NCI-H1694 (cell line): ENCODE results near the gene CTSC.

Source experiments
- DNase-seq: peaks from one replicate; lab custom pipeline; 2025; lab: John Stamatoyannopoulos, UW

Gene CTSC

DNA sequence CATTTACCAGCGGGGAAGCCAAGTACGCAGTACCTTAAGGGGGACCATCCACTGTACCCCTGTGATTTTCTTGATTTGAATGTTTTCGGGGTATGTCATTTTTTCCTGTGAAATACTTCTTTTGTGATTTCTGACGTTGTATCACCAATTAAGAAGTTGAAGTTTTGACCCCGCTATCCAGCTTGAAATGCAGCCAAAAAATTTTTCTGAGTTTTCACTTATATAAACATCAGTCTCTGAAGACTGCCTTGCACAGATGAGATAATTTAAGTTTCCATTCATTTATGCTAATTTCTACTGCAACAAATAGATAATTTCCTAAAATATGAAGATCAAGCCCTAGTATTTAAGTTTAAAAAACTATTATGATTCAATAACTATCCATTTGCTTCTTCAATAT lies 20.0 kb downstream of the CTSC start:
- no peak for DNase-seq

DNA sequence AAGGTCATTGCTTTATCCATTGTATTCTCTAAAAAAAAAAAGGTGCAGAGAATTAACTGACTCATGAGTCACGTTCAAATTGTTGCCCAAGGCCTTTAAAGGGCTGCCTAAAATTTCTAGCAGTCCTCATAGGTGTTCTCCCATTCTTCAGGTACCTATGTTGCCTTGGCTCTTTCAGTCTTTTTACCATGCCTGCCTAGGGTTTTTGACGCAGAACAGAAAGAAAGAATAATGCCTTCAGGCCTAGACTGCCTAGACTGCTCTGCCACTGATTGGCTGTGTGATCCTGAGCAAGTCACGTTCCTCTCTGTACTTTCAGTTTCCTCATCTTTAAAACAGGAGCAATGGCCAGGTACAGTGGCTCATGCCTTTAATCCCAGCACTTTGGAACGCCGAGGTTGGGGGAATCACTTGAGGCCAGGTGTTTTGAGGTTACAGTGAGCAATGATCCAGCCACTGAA lies 21.5 kb downstream of the CTSC start:
- DNase-seq: no peak

DNA sequence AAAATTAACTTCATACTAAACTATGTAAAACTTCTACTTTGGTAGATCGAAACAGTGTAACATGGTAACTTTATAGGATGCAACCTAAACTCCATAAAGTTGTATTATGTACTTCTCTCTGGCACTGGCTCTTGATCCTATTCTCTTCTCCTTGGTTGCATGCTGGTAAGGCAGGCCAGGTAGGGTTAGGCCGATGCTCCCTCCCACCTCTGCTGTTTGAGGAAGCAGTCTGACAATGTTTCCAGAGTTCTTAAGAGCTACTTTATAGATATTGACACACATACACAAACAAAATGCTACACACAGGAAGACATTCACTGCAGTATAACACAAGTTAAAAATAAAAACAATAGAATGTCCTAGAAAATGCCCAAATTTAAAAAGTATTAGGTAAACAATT lies 22.5 kb downstream of the CTSC start:
- DNase-seq: no peak

DNA sequence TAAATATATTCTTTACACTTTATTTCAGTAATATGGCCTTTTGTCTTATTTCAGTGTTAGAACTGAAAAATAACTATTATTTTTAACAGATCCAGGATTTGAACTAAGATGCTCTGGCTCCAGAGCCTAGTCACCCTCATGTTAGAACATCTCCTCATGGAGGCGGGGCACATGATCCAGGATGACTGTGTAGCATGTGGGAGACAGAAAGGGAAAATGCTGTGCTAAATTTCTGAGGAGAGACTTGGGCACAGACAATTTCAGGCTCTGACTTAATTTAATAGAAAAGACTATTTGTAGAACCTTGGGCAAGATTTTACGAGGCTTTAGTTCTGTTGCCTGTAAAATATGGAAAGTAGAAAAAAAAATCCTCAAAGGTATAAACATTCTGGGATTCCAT lies 24.1 kb downstream of the CTSC start:
- DNase-seq: no peak

DNA sequence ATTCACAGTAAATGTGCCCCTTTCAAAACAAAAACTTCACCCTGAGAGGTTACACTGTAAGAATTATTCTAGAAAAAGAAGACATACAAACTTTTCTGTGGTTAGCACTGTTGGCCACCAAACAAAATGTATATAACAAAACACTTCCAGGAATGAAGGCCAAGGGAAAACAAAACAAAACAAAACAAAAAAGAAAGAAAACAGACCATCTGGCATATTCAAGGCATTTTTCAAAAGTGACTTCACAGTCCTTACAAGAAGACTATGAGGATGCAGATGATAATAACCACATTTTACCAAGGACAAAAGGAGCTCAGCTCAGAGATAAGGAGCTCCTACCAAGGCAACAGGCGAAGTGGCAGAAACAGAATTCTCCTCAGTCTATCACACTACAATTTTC lies 24.9 kb downstream of the CTSC start:
- DNase-seq: no peak

DNA sequence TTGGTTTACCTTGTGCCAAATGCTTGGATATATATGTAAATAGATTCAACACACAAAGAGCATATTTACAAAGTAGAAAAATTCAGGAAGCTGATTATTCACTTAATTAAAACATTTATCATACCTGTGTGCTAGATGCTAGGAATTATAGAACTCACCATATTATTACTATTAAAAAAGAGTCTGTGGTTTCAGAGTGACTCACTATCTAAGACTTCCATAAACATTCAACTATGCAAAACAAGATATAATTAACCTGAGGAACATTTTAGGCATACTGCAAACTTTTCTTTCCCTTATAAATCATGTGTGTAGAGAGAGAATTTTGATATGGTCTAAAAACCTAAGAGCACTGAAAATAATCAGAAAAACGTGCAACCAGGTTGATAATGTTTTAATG lies 27.3 kb downstream of the CTSC start:
- DNase-seq: no peak

DNA sequence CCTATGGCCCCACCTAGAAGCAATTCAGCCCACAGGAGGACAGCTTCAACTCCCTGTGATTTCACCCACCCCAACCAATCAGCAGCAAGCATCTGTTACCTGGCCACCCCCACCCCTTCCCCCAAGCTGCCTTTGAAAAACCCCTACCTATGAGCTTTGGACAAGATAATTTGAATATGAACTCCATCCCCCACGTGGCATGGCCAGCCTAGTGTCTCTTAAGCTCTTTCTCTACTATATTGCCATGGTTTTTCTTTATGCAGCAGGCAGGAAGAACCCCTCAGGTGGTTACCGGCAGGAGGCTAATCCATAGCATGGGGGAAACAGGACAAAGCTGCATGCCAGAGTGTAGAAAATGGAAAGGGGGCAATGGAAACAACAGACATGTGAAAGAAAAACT lies 29.0 kb downstream of the CTSC start:
- no peak for DNase-seq

DNA sequence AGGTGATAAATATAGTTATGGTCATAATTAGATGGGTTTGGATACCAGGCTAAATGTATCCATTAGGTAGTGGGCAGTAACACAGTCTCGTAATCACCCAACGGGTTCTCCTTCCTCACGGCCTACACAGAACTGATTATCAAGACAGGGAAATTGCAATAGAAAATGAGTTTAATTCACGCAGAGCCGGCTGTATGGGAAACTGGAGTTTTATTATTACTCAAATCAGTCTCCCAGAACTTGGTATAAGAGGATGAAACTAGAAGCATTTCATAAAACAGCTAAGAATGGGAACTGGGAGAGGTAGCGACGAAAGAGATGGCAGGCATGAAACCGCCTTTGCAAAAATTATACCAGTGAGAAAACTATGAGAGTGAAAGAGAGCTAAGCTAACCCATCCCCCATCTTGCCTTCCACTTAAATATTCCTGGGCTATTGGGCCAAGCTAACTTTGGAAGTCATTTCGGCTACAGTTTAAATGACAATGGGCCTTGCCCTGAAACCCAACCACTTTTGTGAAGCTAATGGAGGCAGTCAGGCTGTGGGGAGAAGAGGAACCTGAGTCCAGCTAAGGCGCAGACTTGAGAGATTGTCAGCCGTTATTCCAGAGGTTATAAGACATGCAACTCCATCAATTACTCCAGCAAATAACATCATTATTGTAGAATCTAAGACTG lies 29.6 kb downstream of the CTSC start:
- DNase-seq: no peak

DNA sequence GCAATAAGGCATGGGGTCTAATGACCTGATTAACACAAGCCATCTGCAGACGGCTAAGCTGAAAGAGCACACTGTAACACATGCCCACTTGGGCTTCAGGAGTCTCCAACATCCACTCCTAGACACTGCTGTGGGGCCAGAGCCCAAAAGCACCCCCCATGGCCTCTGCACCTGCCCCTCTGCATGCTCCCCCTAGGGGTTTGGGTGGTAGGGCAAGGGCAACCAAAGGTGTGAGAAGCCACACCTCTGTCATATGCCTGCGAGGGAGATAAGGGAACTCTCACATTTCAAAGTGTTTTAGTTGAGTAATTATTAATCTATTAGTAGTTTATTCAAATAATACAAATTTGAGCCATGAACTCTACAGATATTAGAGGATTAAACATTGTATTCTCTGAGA lies 30.8 kb downstream of the CTSC start:
- no peak for DNase-seq

DNA sequence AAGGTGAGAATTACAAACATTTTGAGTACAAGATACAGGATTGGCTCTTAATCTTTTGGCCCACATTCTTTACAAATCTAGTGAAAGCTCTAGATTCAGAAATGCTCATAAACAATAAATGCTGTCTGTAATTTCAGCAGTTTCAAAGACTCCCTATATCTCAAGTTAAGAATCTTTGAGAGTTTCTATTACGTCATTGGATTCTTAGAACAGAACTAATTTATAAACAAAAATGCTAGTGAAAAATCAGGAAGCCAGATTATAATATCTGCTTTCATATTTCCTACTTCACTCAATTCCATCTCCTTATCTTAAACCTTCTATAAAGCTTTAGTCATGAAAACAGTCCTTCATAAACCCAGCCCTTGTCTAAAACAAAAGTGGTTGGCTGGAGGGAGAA lies 32.1 kb downstream of the CTSC start:
- no peak for DNase-seq

DNA sequence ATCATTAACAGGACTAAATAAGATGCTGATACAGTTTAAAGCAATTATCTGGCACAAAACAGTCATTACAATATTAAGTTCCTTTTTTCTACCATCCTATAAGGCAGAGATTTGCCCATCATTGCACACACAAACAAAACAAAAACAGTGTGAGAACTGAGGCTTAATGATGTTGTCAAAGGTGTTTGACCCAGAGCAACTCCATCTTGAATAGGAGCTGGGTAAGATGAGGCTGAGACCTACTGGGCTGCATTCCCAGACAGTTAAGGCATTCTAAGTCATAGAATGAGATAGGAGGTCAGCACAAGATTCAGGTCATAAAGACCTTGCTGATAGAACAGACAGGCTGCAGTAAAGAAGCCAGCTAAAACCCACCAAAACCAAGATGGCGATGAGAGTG lies 33.2 kb downstream of the CTSC start:
- DNase-seq: no peak

DNA sequence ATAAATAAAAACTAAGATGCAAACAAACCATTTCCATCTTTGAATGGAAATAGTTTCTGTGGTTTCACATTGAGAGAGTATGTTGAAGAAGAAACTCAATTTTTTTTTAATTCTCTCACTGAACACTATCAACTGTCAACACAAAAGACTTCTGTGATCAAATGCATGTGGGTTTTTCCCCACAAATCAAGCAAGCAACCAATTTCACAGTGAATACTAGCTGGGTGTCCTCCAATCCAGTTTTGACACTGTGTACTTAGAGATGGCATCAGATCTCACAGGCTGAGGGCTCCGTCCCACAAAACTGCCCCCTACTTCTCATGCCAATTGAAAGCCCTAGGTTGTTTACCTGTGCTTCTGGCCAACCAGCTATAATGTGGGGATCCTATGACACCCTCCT lies 34.5 kb downstream of the CTSC start:
- DNase-seq: no peak

DNA sequence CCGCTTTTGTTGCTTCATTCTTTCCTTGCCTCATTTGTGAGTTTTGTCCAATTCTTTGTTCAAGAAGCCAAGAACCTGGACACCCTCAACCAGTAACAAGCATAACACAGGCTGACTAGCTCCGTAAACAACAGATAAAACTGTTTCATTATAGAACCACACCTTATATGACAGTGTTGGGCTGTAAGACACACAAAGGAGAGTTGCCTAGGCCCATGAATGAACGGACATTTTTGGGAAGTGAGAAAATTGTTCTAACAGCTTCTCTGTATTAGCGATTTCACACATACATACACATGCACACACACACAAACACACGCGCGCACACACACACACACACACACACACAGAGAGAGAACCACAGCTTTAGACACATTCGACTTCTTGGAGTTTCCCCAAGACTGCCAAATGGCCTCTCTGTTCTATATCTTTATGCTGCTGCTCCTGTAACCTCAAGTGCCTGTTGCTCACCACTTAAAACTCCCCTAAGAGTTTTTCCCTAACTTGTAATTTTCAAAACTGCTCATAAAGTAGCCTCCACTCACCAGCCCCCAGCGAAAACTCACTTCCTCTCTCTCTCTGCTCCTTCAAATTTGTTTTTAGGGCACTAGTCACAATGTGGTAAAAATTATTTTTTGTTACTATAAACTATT lies 35.9 kb downstream of the CTSC start:
- DNase-seq: no peak

DNA sequence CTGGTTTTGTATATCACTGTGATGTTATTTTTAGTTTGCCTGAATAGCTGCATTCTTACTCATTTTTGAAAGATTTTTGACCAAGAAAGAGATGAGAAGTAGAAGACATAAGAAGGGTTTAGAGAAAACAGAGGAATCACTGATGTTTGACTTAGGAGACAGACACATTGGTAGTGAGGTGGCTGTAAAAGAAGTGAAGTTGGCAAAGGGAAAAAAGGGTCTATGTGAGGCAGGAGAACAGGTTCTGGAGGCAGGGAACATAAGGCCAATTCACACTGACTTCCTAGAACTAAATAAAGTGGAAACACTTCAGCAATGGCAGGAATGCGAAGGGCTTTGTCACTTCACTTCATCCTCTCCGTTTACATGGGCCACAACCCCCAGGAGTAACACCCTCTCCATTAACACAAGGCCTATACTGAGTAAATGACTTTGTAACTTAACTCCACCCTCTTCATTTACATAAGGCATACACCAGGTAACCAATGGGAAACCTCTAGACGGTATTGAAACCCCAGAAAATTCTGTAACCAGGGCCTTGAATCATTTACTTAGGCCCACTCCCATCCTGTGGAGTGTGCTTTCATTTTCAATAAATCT lies 36.5 kb downstream of the CTSC start:
- no peak for DNase-seq

DNA sequence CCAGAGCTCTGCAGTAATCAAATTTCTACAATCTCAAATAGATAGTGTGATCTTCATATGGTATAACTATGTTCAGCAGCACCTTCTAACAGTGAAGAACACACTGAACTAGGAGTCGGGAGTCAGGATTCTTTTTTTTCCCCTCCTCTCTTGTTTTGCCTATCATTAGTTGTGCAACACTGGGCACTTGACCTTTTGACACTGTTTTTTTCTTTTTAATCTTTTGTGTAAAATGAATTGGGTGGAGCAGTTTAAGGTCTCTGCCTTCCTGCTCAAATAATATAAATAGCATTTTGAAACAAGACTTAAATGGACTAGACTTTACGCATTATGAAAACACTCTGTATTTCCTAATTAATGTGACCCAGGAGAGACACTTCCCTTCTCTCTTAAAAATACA lies 39.7 kb downstream of the CTSC start:
- DNase-seq: no peak

DNA sequence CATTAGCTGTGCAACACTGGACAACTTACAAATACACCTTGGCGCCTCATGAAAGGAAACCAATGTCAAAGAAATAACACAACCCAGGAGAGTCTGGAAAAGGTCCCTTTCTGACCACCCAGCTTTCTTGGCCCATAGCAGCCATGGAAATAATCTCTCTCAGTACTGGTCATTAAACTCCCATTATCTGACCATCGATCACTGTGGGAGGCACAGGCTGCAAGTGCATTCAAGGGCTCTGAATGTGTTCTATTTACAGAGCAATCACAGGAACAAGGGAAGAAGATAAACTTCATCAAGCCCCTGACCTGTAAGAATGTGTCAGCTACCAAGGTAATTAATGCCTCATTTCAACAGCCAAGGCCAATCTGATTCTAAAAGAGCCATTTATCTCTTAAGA lies 40.1 kb downstream of the CTSC start:
- no peak for DNase-seq

DNA sequence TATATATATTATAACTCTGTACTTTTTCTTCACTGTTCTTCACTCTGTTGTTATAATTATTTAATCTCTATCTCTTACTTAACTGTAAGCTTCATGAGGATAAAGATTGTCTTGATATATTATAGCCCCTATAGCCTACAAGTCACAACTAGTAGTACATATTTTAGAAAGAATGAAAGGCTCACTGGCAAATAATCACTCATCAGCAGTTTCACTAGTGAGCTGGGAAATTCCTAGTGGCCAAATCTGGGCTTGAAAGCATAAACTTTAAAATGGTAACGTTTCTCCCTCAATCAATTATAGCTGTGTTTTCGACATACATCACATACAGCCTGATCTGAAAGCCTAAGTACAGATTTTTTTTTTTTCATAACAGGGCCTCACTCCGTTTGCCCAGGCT lies 42.5 kb downstream of the CTSC start:
- no peak for DNase-seq

DNA sequence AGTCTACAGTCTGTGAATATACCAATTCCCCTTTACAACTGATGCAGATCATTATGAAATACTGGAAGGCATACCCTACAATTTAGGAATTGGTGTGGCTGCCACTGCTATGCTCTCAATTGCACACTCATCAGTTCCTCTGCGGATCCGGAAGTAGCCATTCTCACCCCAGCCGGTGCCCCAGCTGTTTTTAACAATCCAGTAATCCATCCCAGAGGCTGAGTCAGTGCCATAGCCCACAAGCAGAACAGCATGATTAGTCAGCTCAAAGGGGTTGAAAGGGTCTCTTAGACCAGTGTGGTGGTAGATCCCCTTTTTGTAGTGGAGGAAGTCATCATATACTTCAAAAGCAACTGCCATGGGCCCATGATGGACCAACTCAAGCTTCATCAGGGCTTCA lies 43.6 kb downstream of the CTSC start:
- DNase-seq: no peak

DNA sequence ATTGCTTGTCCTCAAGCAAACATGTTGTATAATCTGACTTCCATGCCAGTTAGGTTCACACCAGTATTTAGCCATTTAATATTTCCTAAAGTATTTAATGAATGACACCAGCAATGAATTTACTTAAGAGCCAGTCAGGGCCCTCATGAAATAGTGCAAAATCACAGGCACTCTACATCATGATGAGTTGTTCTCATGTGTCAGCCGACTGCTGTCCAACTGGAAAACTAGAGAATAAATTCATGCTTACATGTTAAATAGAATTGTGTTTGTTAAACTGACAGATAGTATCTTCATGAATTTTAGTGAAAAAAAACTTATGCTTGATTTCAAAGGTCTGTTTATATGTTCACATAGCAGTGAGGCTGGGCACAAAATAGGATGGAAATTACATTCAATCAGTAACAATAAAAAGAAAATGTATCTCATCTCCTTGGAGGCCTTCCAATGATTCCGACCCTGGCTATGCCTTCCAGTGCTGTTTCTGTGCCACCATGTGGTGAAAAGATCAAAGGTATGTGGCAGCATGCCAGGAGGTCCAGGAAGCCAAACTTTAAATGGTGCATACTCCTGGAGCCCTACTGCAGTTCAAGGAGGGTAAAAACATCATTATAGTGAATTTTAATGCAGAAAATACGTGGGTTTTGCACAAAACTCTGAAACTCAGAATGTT lies 45.2 kb downstream of the CTSC start:
- peak; percentile 23 for DNase-seq

DNA sequence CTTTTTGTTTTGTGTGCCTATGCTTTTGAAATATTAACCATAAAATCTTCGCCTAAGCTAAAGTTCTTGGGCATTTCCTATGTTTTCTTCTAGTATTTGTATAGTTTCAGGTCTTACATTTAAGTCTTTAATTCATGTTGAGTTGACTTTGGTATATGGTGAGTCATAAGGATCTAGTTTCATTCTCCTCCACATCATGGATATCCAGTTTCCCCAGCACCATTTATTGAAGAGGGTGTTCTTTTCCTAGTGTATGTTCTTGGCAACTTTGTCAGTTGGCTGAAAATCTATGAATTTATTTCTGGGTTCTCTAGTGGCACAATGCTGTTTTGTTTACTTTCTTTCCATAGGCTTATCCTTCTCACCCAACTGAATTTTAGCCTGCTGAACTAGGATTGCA lies 49.0 kb downstream of the CTSC start:
- DNase-seq: no peak

DNA sequence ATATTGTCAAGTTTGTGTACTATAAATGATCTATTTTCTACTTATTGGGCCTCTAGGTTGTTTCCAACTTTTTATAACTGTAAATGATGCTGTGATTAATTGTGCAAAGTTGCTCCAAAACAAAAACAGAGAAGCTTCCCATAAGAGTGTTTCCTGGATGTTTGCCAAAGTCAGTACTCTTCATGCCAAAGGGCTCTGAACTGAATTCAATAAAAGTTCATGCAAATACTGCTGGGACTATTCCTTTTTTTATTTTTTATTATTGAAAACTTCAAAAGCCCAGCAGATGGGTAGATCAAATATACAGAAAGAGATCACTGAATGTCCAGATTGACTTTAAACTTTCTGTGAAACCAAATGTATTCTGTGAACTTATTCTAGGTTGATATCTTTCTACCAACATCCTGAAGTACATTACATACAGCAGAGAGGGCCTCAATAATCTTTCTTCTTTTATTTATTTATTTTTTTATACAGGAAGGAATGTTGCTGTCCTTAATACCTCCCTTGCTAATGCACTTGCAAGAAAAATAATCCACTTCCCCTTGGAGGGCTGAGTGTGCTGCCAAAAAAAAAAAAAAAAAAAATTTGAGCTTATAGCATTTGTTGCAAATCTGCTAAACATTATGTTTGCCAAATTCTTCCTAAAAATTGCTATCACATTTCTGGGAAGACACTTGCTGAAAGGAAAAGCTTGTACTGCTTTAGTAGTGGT lies 53.0 kb downstream of the CTSC start:
- no peak for DNase-seq

DNA sequence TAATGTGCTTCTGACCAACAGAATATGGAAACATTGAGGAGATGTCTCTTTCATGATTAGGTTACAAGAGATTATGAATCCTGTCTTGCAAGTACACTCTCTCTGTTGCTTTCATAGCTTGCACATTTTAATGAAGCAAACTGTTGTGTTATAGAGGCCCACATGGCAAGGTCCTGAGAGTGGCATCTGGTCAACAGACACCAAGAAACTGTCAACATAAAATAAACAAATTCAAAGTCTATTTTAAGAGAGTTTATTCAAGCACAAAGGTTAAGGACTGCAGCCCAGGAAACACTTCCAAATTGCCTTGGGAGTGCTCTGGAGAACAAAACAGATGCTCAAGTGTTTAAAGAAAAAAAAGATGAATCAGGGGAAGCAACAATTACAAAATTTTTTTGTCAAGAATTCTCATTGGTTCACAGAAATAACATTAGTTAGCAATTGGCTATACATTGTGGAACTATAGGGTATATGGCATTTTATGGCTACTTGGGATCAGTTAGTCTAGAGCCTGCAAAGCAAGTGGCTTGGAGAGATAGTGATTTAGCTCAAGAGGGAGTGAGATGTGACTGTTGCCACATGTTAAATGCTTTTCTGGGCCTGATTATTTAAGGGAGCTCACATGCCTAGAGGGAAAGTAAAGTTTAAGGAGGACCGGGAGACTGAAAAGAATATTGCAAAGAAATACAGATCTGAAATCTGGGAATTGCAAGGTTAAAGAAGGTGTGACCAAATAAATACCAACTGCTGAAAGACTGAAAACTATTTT lies 54.6 kb downstream of the CTSC start:
- no peak for DNase-seq
